PFSK-1 (cell line): ENCODE data around the gene LGALS7B.

Experiments used
- FOXP2 ChIP-seq: optimal IDR thresholded peaks from 2 replicates; pipeline ENCODE3; 2011; ENCODE audit warnings: borderline replicate concordance, control low read depth, inconsistent platforms; ENCODE audit not compliant: insufficient read depth; ENCODE audit errors: extremely low read length, extremely low read depth
- POLR2AphosphoS5 ChIP-seq: IDR thresholded peaks from 2 replicates; pipeline ENCODE4 v1.6.1; 2012; ENCODE audit warnings: low read depth, mild to moderate bottlenecking, control low read depth, low read length, moderate library complexity
- REST ChIP-seq, 2 experiments: IDR thresholded peaks; 2 replicates each; pipeline versions ENCODE4 v1.6.1 to v1.8.0; 2011 to 2012; ENCODE audit warnings: low read depth in 2 of 2, low read length in 2 of 2, control low read depth in 1 of 2, inconsistent platforms in 1 of 2, mild to moderate bottlenecking in 1 of 2, moderate library complexity in 1 of 2; ENCODE audit not compliant: insufficient read depth in 1 of 2
- SIN3A ChIP-seq: IDR thresholded peaks from 2 replicates; pipeline ENCODE4 v1.6.1; 2012; ENCODE audit warnings: mild to moderate bottlenecking, low read length, moderate library complexity, borderline replicate concordance; ENCODE audit not compliant: insufficient read depth
- TAF1 ChIP-seq: IDR thresholded peaks from 2 replicates; pipeline ENCODE4 v1.6.1; 2012; ENCODE audit warnings: low read length, control low read depth, borderline replicate concordance; ENCODE audit not compliant: insufficient read depth

DNA sequence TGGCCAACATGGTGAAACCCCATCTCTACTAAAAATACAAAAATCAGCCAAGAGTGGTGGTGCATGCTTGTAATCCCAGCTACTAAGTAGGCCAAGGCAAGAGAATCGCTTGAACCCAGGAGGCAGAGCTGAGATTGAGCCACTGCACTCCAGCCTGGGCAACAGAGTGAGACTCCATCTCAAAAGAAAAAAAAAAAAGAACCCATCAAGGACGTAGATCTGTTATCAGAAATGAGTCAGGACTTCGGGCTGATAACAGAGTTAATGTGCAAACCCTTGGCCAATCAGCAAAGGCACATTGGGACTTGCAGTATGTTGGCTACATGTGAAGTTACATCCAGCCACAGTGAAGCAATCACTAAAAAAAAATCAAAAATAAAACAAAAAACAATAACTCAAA lies 4.8 kb upstream of the LGALS7B start:
- TF ChIP-seq POLR2AphosphoS5, result no peak
- TF ChIP-seq SIN3A, result no peak
- no peak for TF ChIP-seq REST (IDR thresholded peaks at IDR 0.05; ENCODE audit: insufficient read depth in 1 of 2, low read depth in 2 of 2, low read length in 2 of 2)
- TF ChIP-seq TAF1, result no peak
- no peak for TF ChIP-seq FOXP2
